AG04450 (cell line): ENCODE measurements around the gene SENP1. TPM values are rescaled to one million over a fixed set of nuclear protein-coding genes. Genes with fewer than 3 reads are reported as not detected.

Source experiments
- CTCF ChIA-PET: fragments of 300-600, 350-600 bp; formaldehyde crosslinking; extraction: SDS; loops from one replicate; lab custom pipeline; 2022; ENCODE audit warnings: antibody characterized with exemption, inconsistent platforms; lab: Charles Lee
- POLR2A ChIA-PET: fragments of 350-600 bp; formaldehyde crosslinking; extraction: SDS; loops from one replicate; lab custom pipeline; 2021; ENCODE audit warnings: antibody characterized with exemption, inconsistent platforms; lab: Yijun Ruan, JAX
- DNase-seq: peaks from one replicate; pipeline ENCODE4 v3.0.0-alpha.2; 2011; ENCODE audit warnings: low read depth, low spot score
- H3K27ac ChIP-seq: one replicate; pipeline ENCODE4 v1.5.1; 2012; ENCODE audit warnings: low read depth, low read length, control low read depth
- H3K27me3 ChIP-seq: one replicate; pipeline ENCODE4 v1.6.0; 2012; ENCODE audit warnings: low read length; ENCODE audit not compliant: control insufficient read depth, insufficient read depth
- H3K4me3 ChIP-seq: 2 replicates; pipeline ENCODE4 v1.5.1; 2011; ENCODE audit warnings: mild to moderate bottlenecking, low read depth, low read length, control low read depth
- H3K9me3 ChIP-seq: 2 replicates; pipeline ENCODE4 v1.5.1; 2012; ENCODE audit warnings: low read length; ENCODE audit not compliant: control insufficient read depth, insufficient read depth
- CTCF ChIP-seq: IDR thresholded peaks from 2 replicates; pipeline ENCODE4 v1.5.1; 2011; ENCODE audit warnings: low read depth, low read length, control low read depth, inconsistent platforms
- polyA plus RNA-seq: library from polyadenylated mRNA; depleted of rRNA; stranded (reverse); fragments of >200 nt; gene quantifications from 2 replicates; pipeline ENCODE4 v1.2.3, GENCODE V29; 2011

The SENP1 gene
- polyA plus RNA-seq, 1 experiment: 26.4 TPM

DNA sequence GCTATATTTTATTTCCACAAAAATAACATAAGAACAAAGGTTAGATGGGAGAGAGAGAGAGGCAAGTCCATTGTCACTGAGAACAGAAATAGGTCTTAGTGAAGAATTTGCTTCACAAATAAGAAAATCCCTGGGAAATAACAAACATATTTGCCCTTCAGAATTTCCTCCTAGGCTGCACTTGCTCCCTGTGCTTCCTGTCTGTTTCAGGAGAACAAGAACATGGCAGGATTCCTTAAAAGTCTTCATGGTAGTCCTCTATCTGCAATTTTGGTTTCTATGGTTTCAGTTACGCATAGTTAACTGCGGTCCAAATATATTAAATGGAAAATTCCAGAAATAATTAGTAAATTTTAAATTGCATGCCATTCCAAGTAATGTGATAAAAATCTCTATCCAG lies 34.1 kb downstream of the SENP1 start:
- ChIA-PET POLR2A (no interaction called here), CTCF (interaction anchor here (0.6 kb wide), 1 partner anchor 13 kb away, joined by 4 read pairs; no protein-coding TSS in a partner anchor)
- H3K27ac ChIP-seq: no peak overlapping the region
- no peaks in the 10 kb centered on the region for H3K9me3 ChIP-seq
- H3K4me3 ChIP-seq: no peak overlapping the region
- no peaks in the 10 kb centered on the region for H3K27me3 ChIP-seq
- DNase-seq: no peak
- no peak for TF ChIP-seq CTCF

GRCh38 chr12:48070731-48071130 lies 35.1 kb downstream of the SENP1 start:
- DNase-seq: no peak
- Histone ChIP-seq H3K27ac (no peak overlapping the region), H3K9me3 (no peaks in the 10 kb centered on the region), H3K4me3 (no peak overlapping the region), H3K27me3 (no peaks in the 10 kb centered on the region)
- ChIA-PET CTCF (no interaction called here), POLR2A (no interaction called here)
- no peak for TF ChIP-seq CTCF

- Histone ChIP-seq H3K9me3 (no peaks in the 10 kb centered on the region), H3K27ac (no peak overlapping the region), H3K4me3 (no peak overlapping the region), H3K27me3 (no peaks in the 10 kb centered on the region)
- TF ChIP-seq CTCF: no peak
- ChIA-PET POLR2A (interaction anchor here (0.6 kb wide), 1 partner anchor 23 kb away, joined by 5 read pairs; no protein-coding TSS in a partner anchor), CTCF (no interaction called here)
- DNase-seq: no peak
These were observed 35.8 kb downstream of the SENP1 start for GRCh38 chr12:48070033-48070432.

- ChIA-PET CTCF (interaction anchor here (0.5 kb wide), 1 partner anchor 934 kb away, joined by 7 read pairs; no protein-coding TSS in a partner anchor), POLR2A (interaction anchor here (0.7 kb wide), 1 partner anchor 887 kb away, joined by 8 read pairs; no protein-coding TSS in a partner anchor)
- Histone ChIP-seq H3K27me3 (no peaks in the 10 kb centered on the region), H3K27ac (no peak overlapping the region), H3K4me3 (no peak overlapping the region), H3K9me3 (no peaks in the 10 kb centered on the region)
- TF ChIP-seq CTCF: no peak
- DNase-seq: no peak
These were observed 36.6 kb downstream of the SENP1 start for GRCh38 chr12:48069241-48069640.

GRCh38 chr12:48068457-48068856 lies 37.4 kb downstream of the SENP1 start:
- Histone ChIP-seq H3K27me3 (no peaks in the 10 kb centered on the region), H3K4me3 (no peak overlapping the region), H3K27ac (no peak overlapping the region), H3K9me3 (no peaks in the 10 kb centered on the region)
- DNase-seq: no peak
- POLR2A ChIA-PET: interaction anchor here (0.7 kb wide), 1 partner anchor 888 kb away, joined by 8 read pairs; no protein-coding TSS in a partner anchor
- CTCF ChIA-PET: no interaction called here
- no peak for TF ChIP-seq CTCF
